HG03439 (cell line): ENCODE data around the gene RARS1.
"Not testable (repeated sequence)": the region's sequence is repeated elsewhere in the genome, so short reads cannot be mapped to it uniquely, and the experiment has no call there.

ENCODE experiments used
- ATAC-seq: cut with Tn5 transposase; IDR thresholded peaks from one replicate; pipeline ENCODE4 v1.9.1; 2021; ENCODE audit warnings: mild to moderate bottlenecking, moderate library complexity; ENCODE audit not compliant: unreplicated experiment

The RARS1 gene

GRCh38 chr5:168480601-168481000 is 5.7 kb upstream of the RARS1 start:
- ATAC-seq = no peak

GRCh38 chr5:168481330-168481788 is 4.9 kb upstream of the RARS1 start:
- peak; percentile 94 for ATAC-seq

GRCh38 chr5:168482361-168482760 is 3.9 kb upstream of the RARS1 start:
- ATAC-seq = no peak

- no peak for ATAC-seq
Observed at GRCh38 chr5:168489059-168489458, 2.8 kb downstream of the RARS1 start.

GRCh38 chr5:168494057-168494555 is 7.8 kb downstream of the RARS1 start:
- ATAC-seq = no peak

GRCh38 chr5:168502563-168503237 is 16.4 kb downstream of the RARS1 start:
- no peak for ATAC-seq

GRCh38 chr5:168513861-168514428 is 27.7 kb downstream of the RARS1 start:
- no peak for ATAC-seq

GRCh38 chr5:168525856-168526255 is 39.6 kb downstream of the RARS1 start:
- no peak for ATAC-seq

GRCh38 chr5:168527756-168528295 is 41.6 kb downstream of the RARS1 start:
- no peak for ATAC-seq

- ATAC-seq = no peak
Observed at GRCh38 chr5:168528521-168529373, 42.5 kb downstream of the RARS1 start, which contains the start of gene FBLL1. Gene FBLL1 (plus strand): TSS chr5:168529305. CDS start chr5:168529505, 200 bp downstream.

- ATAC-seq = no peak
Observed at GRCh38 chr5:168529374-168530234, 43.3 kb downstream of the RARS1 start.

GRCh38 chr5:168530621-168531150 is 44.4 kb downstream of the RARS1 start:
- no peak for ATAC-seq

GRCh38 chr5:168531191-168531590 is 44.9 kb downstream of the RARS1 start:
- ATAC-seq = no peak

GRCh38 chr5:168531987-168532864 is 46.0 kb downstream of the RARS1 start:
- ATAC-seq = no peak

GRCh38 chr5:168534351-168534750 is 48.1 kb downstream of the RARS1 start:
- ATAC-seq = not testable (repeated sequence)

- ATAC-seq = no peak
Observed at GRCh38 chr5:168537176-168537575, 50.9 kb downstream of the RARS1 start.

- no peak for ATAC-seq
Observed at GRCh38 chr5:168549554-168549953, 63.3 kb downstream of the RARS1 start.

- no peak for ATAC-seq
Observed at GRCh38 chr5:168550656-168551055, 64.4 kb downstream of the RARS1 start.

- ATAC-seq = no peak
Observed at GRCh38 chr5:168552146-168552545, 65.9 kb downstream of the RARS1 start.
